Suppressor macrophage treated with lipopolysaccharide for 1 hour (primary cell): ENCODE results near the gene TRIM10.
"Not testable (repeated sequence)": the region's sequence is repeated elsewhere in the genome, so short reads cannot be mapped to it uniquely, and the experiment has no call there.

Experiments used
- DNase-seq, 3 donors: peaks; one replicate each; pipeline ENCODE4 v3.0.0-alpha.2; 2020 to 2022

The TRIM10 gene

GRCh38 chr6:30171677-30172471 is 10.9 kb upstream of the TRIM10 start:
- DNase-seq, result peak in 1 of 3 donors; percentile 28

GRCh38 chr6:30169658-30170614 is 8.9 kb upstream of the TRIM10 start:
- peak; percentile 63 to 76 (median 75) for DNase-seq

- DNase-seq, result no peak
These were observed 7.7 kb upstream of the TRIM10 start for GRCh38 chr6:30168741-30169140.

DNA sequence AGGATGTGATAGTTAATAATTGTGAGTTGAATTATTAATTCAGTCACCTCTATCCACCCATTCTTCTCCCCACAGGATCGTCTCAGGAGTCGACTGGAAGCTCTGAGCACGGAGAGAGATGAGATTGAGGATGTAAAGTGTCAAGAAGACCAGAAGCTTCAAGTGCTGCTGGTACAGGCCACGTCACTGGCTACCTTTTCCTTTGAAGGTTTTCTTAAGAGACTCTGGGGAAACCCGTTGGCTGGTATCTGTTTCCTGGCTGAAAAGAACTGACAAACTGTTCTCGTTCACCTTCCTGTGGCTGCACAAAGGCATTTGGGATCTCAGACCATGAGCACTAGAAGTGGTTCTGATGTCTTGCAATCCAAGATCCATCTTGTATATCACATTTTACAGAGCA is 6.1 kb upstream of the TRIM10 start:
- no peak for DNase-seq

GRCh38 chr6:30165238-30165637 is 4.2 kb upstream of the TRIM10 start:
- not testable (repeated sequence) for DNase-seq

DNA sequence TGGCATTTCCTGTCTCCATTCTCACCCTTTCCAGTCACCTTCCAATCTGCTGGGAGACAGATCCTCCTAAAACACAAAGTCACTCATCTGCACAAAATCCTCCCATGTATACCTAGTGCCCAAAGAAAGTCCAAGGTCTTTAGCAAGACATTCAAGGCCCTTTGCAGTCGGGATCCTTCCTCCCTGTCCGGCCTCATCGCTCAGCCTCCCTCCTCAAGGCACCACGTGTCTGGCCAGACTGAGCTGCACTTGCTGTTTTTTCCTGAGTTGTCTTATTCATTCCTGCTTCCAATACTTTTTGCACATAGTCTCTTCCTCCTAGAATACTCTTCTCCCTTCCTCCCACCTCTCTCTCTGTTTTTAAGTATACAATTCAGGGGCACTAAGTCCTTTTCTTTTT is 3.7 kb upstream of the TRIM10 start:
- DNase-seq, result no peak

GRCh38 chr6:30163918-30164654 is 3.1 kb upstream of the TRIM10 start:
- no peak for DNase-seq

DNA sequence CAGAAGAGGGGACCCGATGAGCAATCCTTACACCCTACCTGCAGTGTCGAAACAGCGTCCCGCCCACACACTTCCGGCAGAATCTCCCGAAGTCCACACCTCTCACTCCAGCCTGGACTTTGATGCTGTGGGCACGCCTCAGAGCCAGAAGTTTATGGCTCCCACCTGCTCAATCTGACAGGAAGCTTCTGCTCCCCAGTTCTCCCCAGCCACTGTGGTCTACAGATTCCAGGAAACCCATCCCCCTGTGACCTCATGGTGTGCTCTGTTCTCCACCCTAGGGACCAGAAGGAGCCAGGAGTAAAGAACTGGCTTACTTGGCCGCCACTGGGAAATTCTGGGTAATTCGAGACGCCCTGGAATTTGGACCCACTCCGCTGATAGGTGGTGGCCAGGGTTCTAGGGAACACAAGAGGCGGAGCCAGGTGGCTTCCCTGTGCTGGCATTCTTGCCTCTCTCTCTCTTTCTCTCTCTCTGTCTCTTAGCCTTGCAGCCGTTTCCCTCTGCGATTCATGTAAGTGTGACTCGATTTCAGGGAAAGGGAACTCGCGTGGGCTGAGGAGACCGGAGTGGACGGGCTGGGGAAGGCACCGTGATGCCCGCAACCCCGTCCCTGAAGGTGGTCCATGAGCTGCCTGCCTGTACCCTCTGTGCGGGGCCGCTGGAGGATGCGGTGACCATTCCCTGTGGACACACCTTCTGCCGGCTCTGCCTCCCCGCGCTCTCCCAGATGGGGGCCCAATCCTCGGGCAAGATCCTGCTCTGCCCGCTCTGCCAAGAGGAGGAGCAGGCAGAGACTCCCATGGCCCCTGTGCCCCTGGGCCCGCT is 2.3 kb upstream of the TRIM10 start, which contains the start of gene TRIM15:
TRIM15 (plus strand) TSS at position 457 of the 828 bp plus-strand sequence; CDS start at position 596, 139 bp downstream.
- peak in 1 of 3 donors; percentile 31 for DNase-seq

- DNase-seq, result no peak
These were observed 1.5 kb upstream of the TRIM10 start for GRCh38 chr6:30162265-30163089.

GRCh38 chr6:30160008-30160784 is 815 bp downstream of the TRIM10 start:
- DNase-seq, result no peak

DNA sequence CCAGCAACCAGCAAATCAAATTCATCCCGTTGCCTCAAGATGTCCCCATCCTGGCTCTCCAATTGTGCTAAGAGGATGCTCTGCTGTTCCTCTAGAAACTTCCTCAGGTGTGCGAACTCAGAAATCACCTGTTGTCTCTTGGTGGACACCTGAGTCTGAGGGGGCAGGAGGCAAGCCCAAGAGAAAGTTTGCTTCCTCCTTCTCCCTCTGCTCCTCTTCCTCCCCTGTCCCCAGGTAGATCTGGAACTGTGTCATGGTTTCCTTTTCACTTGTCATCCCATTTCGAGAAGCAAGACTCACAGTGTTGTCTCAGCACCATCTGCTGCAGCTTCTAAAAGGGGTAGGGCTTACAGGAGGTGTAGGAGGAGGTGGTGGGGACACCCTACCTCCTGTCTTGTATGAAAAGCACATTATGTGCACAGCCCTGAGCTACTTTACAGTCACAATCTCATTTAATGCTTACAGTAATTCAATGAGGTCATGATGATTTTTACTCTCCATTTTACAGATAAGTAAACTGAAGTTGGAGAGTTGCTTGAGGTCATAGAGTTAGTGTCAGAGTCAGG is 2.5 kb downstream of the TRIM10 start:
- no peak for DNase-seq

GRCh38 chr6:30157999-30158398 is 3.0 kb downstream of the TRIM10 start:
- no peak for DNase-seq

DNA sequence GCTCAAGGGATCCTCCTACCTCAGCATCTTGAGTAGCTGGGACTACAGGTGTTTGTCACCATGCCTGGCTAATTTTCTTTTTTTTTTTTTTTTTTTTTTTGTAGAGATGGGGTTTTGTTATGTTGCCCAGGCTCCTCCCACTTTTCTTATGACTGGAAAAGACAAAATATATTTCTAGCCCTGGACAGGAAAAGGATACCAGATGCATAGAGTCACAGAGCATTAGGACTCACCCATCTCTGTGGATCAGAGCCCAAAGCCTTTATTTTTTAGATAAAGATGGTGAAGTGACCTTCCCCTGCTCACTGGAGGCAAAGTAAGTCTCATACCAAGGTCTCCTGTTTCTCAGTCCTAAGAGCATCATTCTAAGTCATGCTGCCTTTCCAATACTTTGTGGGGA is 3.4 kb downstream of the TRIM10 start:
- DNase-seq, result no peak

- DNase-seq, result no peak
These were observed 4.2 kb downstream of the TRIM10 start for GRCh38 chr6:30156774-30157173.

- peak; percentile 72 to 83 (median 78) for DNase-seq
These were observed 4.8 kb downstream of the TRIM10 start for GRCh38 chr6:30156262-30156599.

GRCh38 chr6:30155520-30156261 is 5.3 kb downstream of the TRIM10 start:
- DNase-seq, result no peak

DNA sequence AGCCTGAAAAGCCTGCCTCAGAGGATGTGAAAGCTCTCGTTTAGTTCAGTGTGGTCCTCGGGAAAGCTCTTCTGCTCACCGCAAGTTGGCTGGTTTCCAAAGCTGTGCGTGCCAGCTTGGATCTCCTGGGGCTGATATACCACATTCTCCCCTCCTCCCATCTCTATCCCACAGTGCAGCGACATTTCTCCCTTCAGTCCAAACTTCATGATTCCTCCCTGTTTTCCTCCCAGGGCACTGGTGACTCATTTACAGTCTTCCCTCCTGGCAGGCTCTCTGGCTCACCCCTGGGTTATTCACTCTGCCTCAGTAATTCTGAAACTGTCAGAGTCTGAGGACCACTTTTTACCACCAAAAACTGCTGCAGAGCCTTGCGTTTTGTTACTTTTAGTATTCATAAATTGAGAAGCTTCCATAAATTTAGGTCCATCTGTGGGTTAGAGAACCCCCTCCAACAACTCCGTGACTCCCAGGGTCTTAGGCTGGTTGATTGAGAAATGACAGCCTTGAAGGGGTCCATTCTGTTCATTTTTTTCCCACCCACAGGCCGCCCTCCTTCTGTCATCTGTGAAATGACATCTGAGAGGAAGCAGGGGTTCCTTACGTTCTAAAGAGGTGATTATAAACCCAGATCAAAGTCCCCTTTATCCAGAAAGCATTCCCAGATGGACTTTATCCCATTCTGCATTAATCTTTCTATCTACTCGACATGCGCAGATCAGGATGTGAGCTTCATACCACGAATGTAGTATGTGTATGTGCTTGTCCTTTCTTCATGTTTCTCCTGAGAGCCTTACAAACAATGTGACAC is 6.1 kb downstream of the TRIM10 start:
- no peak for DNase-seq

GRCh38 chr6:30154061-30154460 is 7.0 kb downstream of the TRIM10 start:
- DNase-seq, result no peak
